Caco-2 (cell line): ENCODE data around the gene TOR1AIP1. TPM values are rescaled to one million over a fixed set of nuclear protein-coding genes. Genes with fewer than 3 reads are reported as not detected.

ENCODE experiments used
- BruUV-seq: library from RNA; stranded (reverse); fragments of 400-500 nt; replicated peaks from 2 replicates; lab custom pipeline; 2021; lab: Mats Ljungman, UMichigan
- CTCF ChIA-PET: fragments of 300-600 bp; sonication (Branson Sonifier 250); formaldehyde crosslinking; loops from one replicate; lab custom pipeline; 2022; ENCODE audit warnings: antibody characterized with exemption; lab: Charles Lee
- POLR2A ChIA-PET: fragments of 300-600 bp; sonication (Branson Sonifier 250); formaldehyde crosslinking; loops from one replicate; lab custom pipeline; 2022; ENCODE audit warnings: antibody characterized with exemption; lab: Charles Lee
- DNase-seq, 2 experiments: peaks; one replicate each; pipeline versions ENCODE4 v3.0.0 to v3.0.0-alpha.2; 2020 to 2022
- H3K27me3 ChIP-seq: replicated peaks from 2 replicates; pipeline ENCODE4 v1.6.0; 2011; ENCODE audit warnings: low read length; ENCODE audit not compliant: control insufficient read depth, insufficient read depth
- H3K36me3 ChIP-seq: 2 replicates; pipeline ENCODE4 v1.5.1; 2011; ENCODE audit warnings: low read length; ENCODE audit not compliant: control insufficient read depth, insufficient read depth
- H3K4me1 ChIP-seq: fragments of 250-450 bp; sonication (Bioruptor Pico); 2 replicates; pipeline ENCODE4 v1.5.1; 2020; ENCODE audit warnings: mild to moderate bottlenecking
- H3K4me3 ChIP-seq: 2 replicates; pipeline ENCODE4 v1.5.1; 2011; ENCODE audit warnings: low read depth, mild to moderate bottlenecking, control low read depth, low read length
- H3K9me3 ChIP-seq: fragments of 250-450 bp; sonication (Bioruptor Pico); 2 replicates; pipeline ENCODE4 v1.5.1; 2020; ENCODE audit warnings: mild to moderate bottlenecking, moderate library complexity
- H3K27ac Mint-ChIP-seq: one replicate; pipeline ENCODE4 v1.8.0; 2022; ENCODE audit warnings: mixed read lengths; ENCODE audit not compliant: unreplicated experiment
- H3K27me3 Mint-ChIP-seq: one replicate; pipeline ENCODE4 v1.8.0; 2022; ENCODE audit warnings: mixed read lengths; ENCODE audit not compliant: insufficient read depth, unreplicated experiment
- H3K36me3 Mint-ChIP-seq: one replicate; pipeline ENCODE4 v1.8.0; 2022; ENCODE audit warnings: mild to moderate bottlenecking, mixed read lengths; ENCODE audit not compliant: insufficient read depth, unreplicated experiment
- H3K4me1 Mint-ChIP-seq: one replicate; pipeline ENCODE4 v1.8.0; 2022; ENCODE audit warnings: low read depth, mixed read lengths; ENCODE audit not compliant: unreplicated experiment
- H3K4me3 Mint-ChIP-seq: one replicate; pipeline ENCODE4 v1.8.0; 2022; ENCODE audit warnings: mild to moderate bottlenecking, moderate library complexity, mixed read lengths; ENCODE audit not compliant: unreplicated experiment
- H3K9me3 Mint-ChIP-seq: one replicate; pipeline ENCODE4 v1.8.0; 2022; ENCODE audit warnings: mixed read lengths; ENCODE audit not compliant: unreplicated experiment
- intact Hi-C: fragments of 100-400 bp; cut with micrococcal nuclease; formaldehyde crosslinking; loops from one replicate; pipeline ENCODE4 v1.10.0; 2022; ENCODE audit not compliant: unreplicated experiment
- total RNA-seq: library from RNA; stranded (reverse); gene quantifications from 2 replicates; pipeline ENCODE4 v1.2.3, GENCODE V29; 2022
- TF ChIP-seq, protein P1 (sequence below), 2 experiments: fragments of 200-600 bp in 1 of 2; IDR thresholded peaks; 1 replicate in 1 of 2; 2 replicates in 1 of 2; pipeline versions ENCODE4 v1.5.1 to v1.8.0; 2011 to 2022; ENCODE audit warnings: antibody characterized with exemption in 1 of 2, control low read depth in 1 of 2, inconsistent platforms in 1 of 2, low read depth in 1 of 2, low read length in 1 of 2, mild to moderate bottlenecking in 1 of 2, moderate library complexity in 1 of 2; ENCODE audit not compliant: insufficient read depth in 1 of 2, severe bottlenecking in 1 of 2, unreplicated experiment in 1 of 2

TOR1AIP1 gene
- total RNA-seq, 1 experiment from 2014 or later = 30.3 TPM

DNA sequence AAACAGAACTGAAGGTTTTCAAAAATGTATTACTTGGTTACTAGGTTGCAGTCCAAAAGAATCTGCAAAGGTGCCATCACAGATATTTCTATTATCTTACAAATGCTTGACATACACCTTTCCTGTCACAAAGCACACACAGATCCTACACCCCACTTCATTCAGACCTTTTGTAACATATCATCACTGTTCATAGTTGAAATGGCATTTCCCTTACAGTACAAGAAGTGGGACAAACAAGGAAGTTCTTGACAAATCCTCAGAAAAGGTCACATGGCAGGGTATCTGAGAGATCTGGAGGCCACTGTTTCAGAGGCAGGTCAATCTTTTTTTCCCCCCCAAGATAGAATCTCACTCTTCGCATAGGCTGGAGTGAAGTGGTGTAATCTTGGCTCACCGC lies 25.8 kb upstream of the TOR1AIP1 start:
- CTCF ChIA-PET = no interaction called here
- no peaks in the 10 kb centered on the region for H3K4me1 Mint-ChIP-seq
- H3K4me3 Mint-ChIP-seq = no peak overlapping the region
- BruUV-seq = no TSS peak
- peaks cover 1% of the 10 kb centered on the region; the same call in 1 of the 2 replicates for H3K36me3 ChIP-seq
- no peak overlapping the region for H3K27ac Mint-ChIP-seq
- H3K27me3 ChIP-seq = no peaks in the 10 kb centered on the region
- POLR2A ChIA-PET = no interaction called here
- H3K4me3 ChIP-seq = no peak overlapping the region
- TF ChIP-seq, protein P1, sequence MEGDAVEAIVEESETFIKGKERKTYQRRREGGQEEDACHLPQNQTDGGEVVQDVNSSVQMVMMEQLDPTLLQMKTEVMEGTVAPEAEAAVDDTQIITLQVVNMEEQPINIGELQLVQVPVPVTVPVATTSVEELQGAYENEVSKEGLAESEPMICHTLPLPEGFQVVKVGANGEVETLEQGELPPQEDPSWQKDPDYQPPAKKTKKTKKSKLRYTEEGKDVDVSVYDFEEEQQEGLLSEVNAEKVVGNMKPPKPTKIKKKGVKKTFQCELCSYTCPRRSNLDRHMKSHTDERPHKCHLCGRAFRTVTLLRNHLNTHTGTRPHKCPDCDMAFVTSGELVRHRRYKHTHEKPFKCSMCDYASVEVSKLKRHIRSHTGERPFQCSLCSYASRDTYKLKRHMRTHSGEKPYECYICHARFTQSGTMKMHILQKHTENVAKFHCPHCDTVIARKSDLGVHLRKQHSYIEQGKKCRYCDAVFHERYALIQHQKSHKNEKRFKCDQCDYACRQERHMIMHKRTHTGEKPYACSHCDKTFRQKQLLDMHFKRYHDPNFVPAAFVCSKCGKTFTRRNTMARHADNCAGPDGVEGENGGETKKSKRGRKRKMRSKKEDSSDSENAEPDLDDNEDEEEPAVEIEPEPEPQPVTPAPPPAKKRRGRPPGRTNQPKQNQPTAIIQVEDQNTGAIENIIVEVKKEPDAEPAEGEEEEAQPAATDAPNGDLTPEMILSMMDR (IDR thresholded peaks at IDR 0.05; ENCODE audit: insufficient read depth in 1 of 2, low read depth in 1 of 2, low read length in 1 of 2, severe bottlenecking in 1 of 2, unreplicated experiment in 1 of 2) = no peak
- peaks cover 58% of the 10 kb centered on the region for H3K36me3 Mint-ChIP-seq
- H3K9me3 Mint-ChIP-seq = no peaks in the 10 kb centered on the region
- intact Hi-C loops = no loop called here
- H3K27me3 Mint-ChIP-seq = no peaks in the 10 kb centered on the region
- no peak for DNase-seq
- no peaks in the 10 kb centered on the region for H3K9me3 ChIP-seq
- H3K4me1 ChIP-seq = no peaks in the 10 kb centered on the region; the same call in 1 of the 2 replicates

DNA sequence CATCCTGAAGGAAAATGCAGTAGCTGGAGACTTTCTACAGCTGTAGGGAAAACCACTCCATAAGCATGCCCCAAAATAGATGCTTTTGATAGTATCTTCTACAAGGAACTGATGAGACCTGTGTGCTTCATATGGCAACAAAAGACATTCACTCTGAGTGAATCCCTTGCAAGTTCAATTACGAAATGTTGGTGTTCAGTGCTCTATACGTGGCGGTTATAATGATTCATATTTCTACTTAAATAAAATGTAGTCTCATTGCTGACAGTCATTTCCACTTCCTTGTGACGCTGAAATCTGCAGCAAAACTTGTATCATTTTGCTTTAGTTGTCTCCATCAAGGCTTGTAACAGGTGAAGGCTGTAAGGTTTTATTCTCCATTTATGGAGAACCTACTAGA lies 25.1 kb upstream of the TOR1AIP1 start:
- Mint-ChIP-seq H3K27ac (no peak overlapping the region), H3K9me3 (no peaks in the 10 kb centered on the region), H3K36me3 (peaks cover 51% of the 10 kb centered on the region), H3K4me1 (no peaks in the 10 kb centered on the region), H3K4me3 (no peak overlapping the region), H3K27me3 (no peaks in the 10 kb centered on the region)
- POLR2A ChIA-PET = no interaction called here
- CTCF ChIA-PET = no interaction called here
- intact Hi-C loops = no loop called here
- BruUV-seq = no TSS peak
- H3K4me1 ChIP-seq = no peaks in the 10 kb centered on the region; the same call in 1 of the 2 replicates
- H3K27me3 ChIP-seq = no peaks in the 10 kb centered on the region
- DNase-seq = no peak
- H3K36me3 ChIP-seq = no peaks in the 10 kb centered on the region; the same call in 1 of the 2 replicates
- no peak overlapping the region for H3K4me3 ChIP-seq
- TF ChIP-seq, protein P1 (IDR thresholded peaks at IDR 0.05; ENCODE audit: insufficient read depth in 1 of 2, low read depth in 1 of 2, low read length in 1 of 2, severe bottlenecking in 1 of 2, unreplicated experiment in 1 of 2) = no peak
- H3K9me3 ChIP-seq = no peaks in the 10 kb centered on the region

DNA sequence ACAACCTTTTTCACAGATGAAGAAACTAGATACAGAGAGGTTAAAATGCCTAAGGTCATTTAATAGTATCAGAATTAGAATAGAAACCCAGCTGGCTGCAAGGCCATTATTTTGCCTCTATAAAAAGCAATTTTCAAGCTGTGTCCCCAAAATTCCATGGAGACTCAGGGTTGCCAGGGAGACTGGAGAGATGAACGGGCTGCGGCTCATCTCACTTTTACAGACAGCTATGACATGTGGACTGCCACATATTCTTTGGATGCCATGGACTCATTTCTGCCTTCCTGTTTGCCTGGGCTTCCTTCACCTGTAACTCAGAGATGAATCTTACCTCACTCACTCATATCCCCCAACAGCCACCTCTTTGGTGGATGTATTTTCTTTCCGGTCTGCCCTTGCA lies 21.4 kb upstream of the TOR1AIP1 start:
- Histone ChIP-seq H3K4me1 (no peaks in the 10 kb centered on the region; the same call in 1 of the 2 replicates), H3K27me3 (no peaks in the 10 kb centered on the region), H3K9me3 (no peaks in the 10 kb centered on the region), H3K36me3 (no peaks in the 10 kb centered on the region; the same call in 1 of the 2 replicates), H3K4me3 (no peak overlapping the region)
- no peaks in the 10 kb centered on the region for H3K9me3 Mint-ChIP-seq
- no TSS peak for BruUV-seq
- intact Hi-C loops = loop anchor here (10.0 kb wide), 1 partner anchor 164 kb away; no protein-coding TSS in a partner anchor
- H3K36me3 Mint-ChIP-seq = peaks cover 68% of the 10 kb centered on the region
- TF ChIP-seq, protein P1 (IDR thresholded peaks at IDR 0.05; ENCODE audit: insufficient read depth in 1 of 2, low read depth in 1 of 2, low read length in 1 of 2, severe bottlenecking in 1 of 2, unreplicated experiment in 1 of 2) = no peak
- H3K4me1 Mint-ChIP-seq = no peaks in the 10 kb centered on the region
- H3K4me3 Mint-ChIP-seq = no peak overlapping the region
- DNase-seq = no peak
- H3K27ac Mint-ChIP-seq = no peak overlapping the region
- no peaks in the 10 kb centered on the region for H3K27me3 Mint-ChIP-seq
- CTCF ChIA-PET = no interaction called here
- POLR2A ChIA-PET = no interaction called here
